ENCODE results near the gene CEP83. TPM values are rescaled to one million over a fixed set of nuclear protein-coding genes. Genes with fewer than 3 reads are reported as not detected.

Gene CEP83
- total RNA-seq, 1 donor from 2014 or later, result 11.6 TPM

DNA sequence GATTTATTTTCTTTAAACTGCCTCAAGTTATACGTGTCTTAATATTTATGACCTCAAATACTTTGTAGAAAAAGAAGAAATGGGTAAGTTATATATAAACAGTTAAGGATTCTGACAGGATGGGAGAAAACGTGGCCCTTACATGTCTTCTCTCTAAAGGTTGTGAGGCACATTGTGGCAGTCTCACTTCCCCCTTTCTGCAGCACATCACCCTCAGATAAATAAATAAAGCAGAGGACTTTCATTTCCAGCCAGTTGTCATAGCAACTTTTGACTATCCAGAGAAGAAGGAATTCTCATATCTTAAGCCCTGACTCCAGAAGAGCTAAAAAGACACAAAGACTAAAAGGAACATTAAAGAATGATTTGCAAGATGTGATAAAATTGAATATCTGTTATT is 28.8 kb upstream of the CEP83 start:
- H3K4me1 ChIP-seq, result no peaks in the 10 kb centered on the region
- TF ChIP-seq, protein P1, sequence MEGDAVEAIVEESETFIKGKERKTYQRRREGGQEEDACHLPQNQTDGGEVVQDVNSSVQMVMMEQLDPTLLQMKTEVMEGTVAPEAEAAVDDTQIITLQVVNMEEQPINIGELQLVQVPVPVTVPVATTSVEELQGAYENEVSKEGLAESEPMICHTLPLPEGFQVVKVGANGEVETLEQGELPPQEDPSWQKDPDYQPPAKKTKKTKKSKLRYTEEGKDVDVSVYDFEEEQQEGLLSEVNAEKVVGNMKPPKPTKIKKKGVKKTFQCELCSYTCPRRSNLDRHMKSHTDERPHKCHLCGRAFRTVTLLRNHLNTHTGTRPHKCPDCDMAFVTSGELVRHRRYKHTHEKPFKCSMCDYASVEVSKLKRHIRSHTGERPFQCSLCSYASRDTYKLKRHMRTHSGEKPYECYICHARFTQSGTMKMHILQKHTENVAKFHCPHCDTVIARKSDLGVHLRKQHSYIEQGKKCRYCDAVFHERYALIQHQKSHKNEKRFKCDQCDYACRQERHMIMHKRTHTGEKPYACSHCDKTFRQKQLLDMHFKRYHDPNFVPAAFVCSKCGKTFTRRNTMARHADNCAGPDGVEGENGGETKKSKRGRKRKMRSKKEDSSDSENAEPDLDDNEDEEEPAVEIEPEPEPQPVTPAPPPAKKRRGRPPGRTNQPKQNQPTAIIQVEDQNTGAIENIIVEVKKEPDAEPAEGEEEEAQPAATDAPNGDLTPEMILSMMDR (IDR thresholded peaks at IDR 0.05), result no peak
- no peaks in the 10 kb centered on the region for H3K36me3 ChIP-seq
- no peak for ATAC-seq
- intact Hi-C loops (cut with DNase I), result no loop called here
- no peak overlapping the region for H3K4me3 ChIP-seq
- no peaks in the 10 kb centered on the region for H3K27me3 ChIP-seq (ENCODE audit: low read depth)
- no peak overlapping the region for H3K27ac ChIP-seq
- no peak for DNase-seq
- H3K9me3 ChIP-seq, result no peaks in the 10 kb centered on the region

DNA sequence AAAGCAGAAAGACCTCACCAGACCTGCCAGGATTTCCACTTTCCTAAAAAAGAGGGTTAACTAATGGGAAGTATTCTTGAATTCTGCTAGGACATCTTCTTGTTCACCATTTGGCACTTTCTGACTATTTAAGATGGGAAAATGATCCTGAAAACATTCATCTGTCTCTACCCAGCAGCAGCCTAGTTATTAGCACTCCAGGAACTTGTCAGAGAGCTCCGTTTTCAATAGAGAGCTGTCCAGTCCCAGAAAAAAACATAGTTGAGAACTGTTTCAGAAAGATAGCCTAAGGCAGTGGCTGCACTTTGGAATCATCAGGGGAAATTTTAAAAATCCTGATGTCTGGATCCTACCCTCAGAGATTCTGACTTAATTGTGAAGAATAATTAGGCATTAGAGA is 22.1 kb upstream of the CEP83 start:
- no peaks in the 10 kb centered on the region for H3K9me3 ChIP-seq
- H3K36me3 ChIP-seq, result no peaks in the 10 kb centered on the region
- H3K4me3 ChIP-seq, result no peak overlapping the region
- ATAC-seq (no peak), DNase-seq (no peak)
- TF ChIP-seq, protein P1 (IDR thresholded peaks at IDR 0.05), result no peak
- H3K4me1 ChIP-seq, result no peaks in the 10 kb centered on the region
- intact Hi-C loops (cut with DNase I), result no loop called here
- no peaks in the 10 kb centered on the region for H3K27me3 ChIP-seq (ENCODE audit: low read depth)
- no peak overlapping the region for H3K27ac ChIP-seq

DNA sequence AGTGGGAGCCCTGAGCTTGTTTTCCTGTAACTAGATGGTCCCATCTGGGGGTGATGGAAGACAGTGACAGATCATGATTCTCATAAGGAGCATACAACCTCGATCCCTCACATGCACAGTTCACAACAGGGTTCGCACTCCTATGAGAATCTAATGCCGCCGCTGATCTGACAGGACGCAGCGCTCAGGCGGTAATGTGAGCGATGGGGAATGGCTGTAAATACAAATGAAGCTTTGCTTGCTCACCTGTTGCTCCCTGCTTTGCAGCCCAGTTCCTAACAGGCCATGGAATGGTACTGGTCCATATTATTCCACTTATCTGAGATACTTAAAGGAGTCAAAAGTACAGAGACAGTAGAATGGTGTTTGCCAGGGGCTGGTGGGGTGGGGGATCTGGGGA is 9.9 kb upstream of the CEP83 start:
- Histone ChIP-seq H3K27ac (no peak overlapping the region), H3K4me3 (no peak overlapping the region), H3K9me3 (no peaks in the 10 kb centered on the region), H3K27me3 (ENCODE audit: low read depth) (no peaks in the 10 kb centered on the region), H3K36me3 (no peaks in the 10 kb centered on the region), H3K4me1 (no peaks in the 10 kb centered on the region)
- ATAC-seq (no peak), DNase-seq (no peak)
- TF ChIP-seq, protein P1 (IDR thresholded peaks at IDR 0.05), result no peak
- intact Hi-C loops (cut with DNase I), result no loop called here

DNA sequence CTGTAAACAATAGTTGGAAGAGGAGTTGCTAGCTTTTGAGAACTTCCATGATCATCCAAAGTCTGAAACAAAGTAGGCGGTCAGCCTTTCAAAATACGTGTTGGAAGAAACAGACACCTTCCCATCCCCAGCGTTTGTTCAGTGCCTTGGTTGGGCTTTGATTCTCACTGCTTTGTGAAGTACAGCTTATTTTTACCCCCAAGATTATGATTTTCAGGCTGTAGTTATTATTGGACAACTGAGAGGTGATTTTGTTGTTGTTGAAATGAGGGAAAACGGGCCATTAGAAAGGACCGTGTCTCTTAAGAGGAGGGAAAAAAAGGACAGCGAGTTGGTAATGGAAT is 921 bp upstream of the CEP83 start:
- H3K4me1 ChIP-seq, result peaks cover 19% of the 10 kb centered on the region
- no peak for ATAC-seq

DNA sequence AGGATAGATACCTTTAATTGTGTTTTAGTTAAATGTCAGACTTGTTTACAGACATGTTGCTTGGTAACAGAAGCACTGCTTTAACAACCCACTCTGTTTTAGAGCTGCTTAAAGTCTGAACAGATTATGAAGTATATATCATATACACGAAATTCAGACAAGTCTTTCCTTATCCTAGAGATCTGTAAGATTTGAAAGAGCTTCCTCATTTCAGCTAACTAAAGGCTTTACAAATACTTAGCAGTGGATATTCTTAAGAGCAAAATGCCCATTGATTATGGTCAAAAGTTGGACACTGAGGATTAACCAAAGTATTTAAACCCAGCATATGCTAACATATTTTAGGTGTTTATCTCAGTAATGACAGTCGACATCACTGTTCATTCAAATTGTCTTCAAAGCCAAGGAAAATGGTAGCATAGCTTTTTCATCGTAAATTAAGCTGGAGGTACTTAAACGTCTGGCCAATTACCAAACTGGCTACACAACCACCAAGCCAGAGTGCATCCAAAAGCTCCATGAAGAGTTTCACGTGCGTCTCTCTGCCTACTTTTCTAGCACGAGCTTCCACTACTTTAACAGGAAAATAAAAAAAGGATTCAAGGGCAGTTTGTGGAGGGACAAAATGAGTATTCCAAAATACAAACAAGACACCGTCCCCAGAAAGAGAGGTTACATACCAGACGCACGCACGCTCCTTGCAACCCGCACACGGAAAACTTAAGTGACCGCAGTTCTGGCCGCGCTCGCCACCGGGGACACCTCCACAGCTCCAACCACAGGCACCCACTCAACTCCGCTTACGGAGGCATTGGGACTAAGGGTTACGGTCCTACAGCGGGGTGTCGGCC is 565 bp downstream of the CEP83 start:
- H3K4me3 ChIP-seq, result peak overlapping the region; percentile 84
- H3K27ac ChIP-seq, result peak overlapping the region; percentile 93
- H3K36me3 ChIP-seq, result no peaks in the 10 kb centered on the region
- H3K9me3 ChIP-seq, result no peaks in the 10 kb centered on the region
- no peak for DNase-seq
- ATAC-seq, result peak; percentile 79 to 81
- peaks cover 19% of the 10 kb centered on the region for H3K4me1 ChIP-seq
- no peaks in the 10 kb centered on the region for H3K27me3 ChIP-seq (ENCODE audit: low read depth)
- intact Hi-C loops (cut with DNase I), result no loop called here
- TF ChIP-seq, protein P1 (IDR thresholded peaks at IDR 0.05), result no peak

More for the DNA sequence above, 921 bp upstream of the CEP83 start:
- Histone ChIP-seq H3K27me3 (ENCODE audit: low read depth) (no peaks in the 10 kb centered on the region), H3K36me3 (no peaks in the 10 kb centered on the region), H3K27ac (peak overlapping the region; percentile 93), H3K4me3 (peak overlapping the region; percentile 84), H3K9me3 (no peaks in the 10 kb centered on the region)
- intact Hi-C loops (cut with DNase I), result no loop called here
- TF ChIP-seq, protein P1 (IDR thresholded peaks at IDR 0.05), result no peak
- DNase-seq, result no peak
